Fibroblast of lung (primary cell): Measurements from ENCODE around the gene CACYBP. TPM values are rescaled to one million over a fixed set of nuclear protein-coding genes. Genes with fewer than 3 reads are reported as not detected.

ENCODE experiments used
- DNase-seq, 2 donors: peaks; one replicate each; pipeline versions ENCODE4 v3.0.0 to v3.0.0-alpha.2; 2010; ENCODE audit warnings: low read depth in 2 of 2
- H2AFZ ChIP-seq: 2 replicates; pipeline ENCODE4 v1.5.1; 2012; ENCODE audit warnings: low read length, control low read depth, inconsistent platforms
- H3K27ac ChIP-seq: 2 replicates; pipeline ENCODE4 v1.5.1; 2011; ENCODE audit warnings: low read length, control low read depth; ENCODE audit not compliant: insufficient read depth
- H3K27me3 ChIP-seq: 2 replicates; pipeline ENCODE4 v1.5.1; 2011; ENCODE audit warnings: mild to moderate bottlenecking, low read length; ENCODE audit not compliant: control insufficient read depth, insufficient read depth
- H3K36me3 ChIP-seq: 2 replicates; pipeline ENCODE4 v1.5.1; 2011; ENCODE audit warnings: low read length; ENCODE audit not compliant: control insufficient read depth, insufficient read depth
- H3K4me1 ChIP-seq: 2 replicates; pipeline ENCODE4 v1.5.1; 2011; ENCODE audit warnings: low read length; ENCODE audit not compliant: control insufficient read depth, insufficient read depth; ENCODE audit errors: extremely low read depth
- H3K4me2 ChIP-seq: 2 replicates; pipeline ENCODE4 v1.5.1; 2011; ENCODE audit warnings: low read length, control low read depth; ENCODE audit not compliant: insufficient read depth; ENCODE audit errors: extremely low read depth
- H3K4me3 ChIP-seq, 4 experiments: fragments of 200-600 bp in 1 of 4; sonication (generic) in 1 of 4; replicated peaks in 1 of 4; 2 replicates each; pipeline ENCODE4 v1.5.1; 2011 to 2016; ENCODE audit warnings: low read length in 4 of 4, low read depth in 3 of 4, mild to moderate bottlenecking in 3 of 4, control low read depth in 2 of 4, inconsistent platforms in 1 of 4, mixed read lengths in 1 of 4; ENCODE audit not compliant: insufficient read depth in 1 of 4; ENCODE audit errors: control extremely low read depth in 1 of 4
- H3K79me2 ChIP-seq: 2 replicates; pipeline ENCODE4 v1.5.1; 2012; ENCODE audit warnings: mild to moderate bottlenecking, low read length, inconsistent platforms; ENCODE audit not compliant: control insufficient read depth, insufficient read depth
- H3K9ac ChIP-seq: 2 replicates; pipeline ENCODE4 v1.5.1; 2011; ENCODE audit warnings: mild to moderate bottlenecking, low read length, control low read depth; ENCODE audit not compliant: insufficient read depth
- H3K9me3 ChIP-seq: 2 replicates; pipeline ENCODE4 v1.5.1; 2012; ENCODE audit warnings: low read depth, low read length; ENCODE audit not compliant: control insufficient read depth, insufficient read depth
- H4K20me1 ChIP-seq: 2 replicates; pipeline ENCODE4 v1.5.1; 2011; ENCODE audit warnings: low read length; ENCODE audit not compliant: control insufficient read depth, insufficient read depth; ENCODE audit errors: extremely low read depth
- EZH2 ChIP-seq: IDR thresholded peaks from 2 replicates; pipeline ENCODE4 v1.5.1; 2012; ENCODE audit warnings: low read length, control low read depth, mild to moderate bottlenecking; ENCODE audit errors: missing control alignments
- polyA plus RNA-seq, 2 donors: library from polyadenylated mRNA; depleted of rRNA in 1 of 2; stranded (reverse) in 1 of 2; unstranded in 1 of 2; fragments of >200 nt; gene quantifications; 2 replicates each; pipeline ENCODE4 v1.2.1, GENCODE V29; 2011 to 2012; ENCODE audit warnings: missing spikeins in 1 of 2
- total RNA-seq: library from RNA; depleted of rRNA; stranded (reverse); fragments of >200 nt; gene quantifications from 2 replicates; pipeline ENCODE4 v1.2.1, GENCODE V29; 2014
- TF ChIP-seq, protein P1 (sequence below), 2 donors: IDR thresholded peaks in 1 of 2; conservative IDR thresholded peaks in 1 of 2; 1 replicate in 1 of 2; 2 replicates in 1 of 2; pipeline ENCODE4 v1.5.1; 2011 to 2012; ENCODE audit warnings: low read length in 2 of 2, control low read depth in 1 of 2, inconsistent platforms in 1 of 2, low read depth in 1 of 2, mild to moderate bottlenecking in 1 of 2

The CACYBP gene
- total and polyA plus RNA-seq, 2 donors (not counting 1 experiment from before 2014, with no cell fraction given), result 55.6 to 238 TPM

DNA sequence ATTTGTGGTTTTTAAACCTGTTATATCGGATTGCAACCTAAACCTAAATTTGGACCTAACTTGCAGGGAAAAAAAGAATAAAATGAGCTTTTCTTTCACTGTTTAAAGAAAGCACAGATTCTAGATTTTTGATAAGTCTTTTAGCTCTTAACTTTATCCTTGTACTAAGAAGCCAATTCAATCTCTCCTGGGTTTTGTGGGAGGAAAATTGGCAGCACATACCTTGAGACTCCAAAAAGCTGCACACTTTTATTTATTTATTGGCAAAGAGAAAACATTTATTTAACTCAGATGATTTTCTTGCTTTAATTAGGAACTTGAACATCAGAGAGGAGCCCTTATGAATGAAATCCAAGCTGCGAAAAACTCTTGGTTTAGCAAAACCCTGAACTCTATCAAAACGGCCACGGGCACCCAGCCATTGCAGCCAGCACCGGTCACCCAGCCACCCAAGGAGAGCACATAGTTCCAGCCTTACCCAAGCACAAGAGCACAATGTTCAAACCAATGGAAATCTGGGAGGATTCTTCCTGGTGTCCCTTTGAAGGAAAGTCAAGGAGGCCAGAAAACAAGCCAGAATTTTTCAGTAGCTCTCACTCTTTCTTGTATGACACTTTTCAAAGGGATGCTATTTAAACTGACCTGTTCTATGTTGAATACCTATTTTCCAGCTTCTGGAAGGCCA, 10.1 kb upstream of the CACYBP start:
- Histone ChIP-seq H3K36me3 (no peaks in the 10 kb centered on the region), H3K9me3 (no peaks in the 10 kb centered on the region), H3K4me1 (no peaks in the 10 kb centered on the region), H3K27ac (peak overlapping the region; percentile 73), H3K79me2 (no peaks in the 10 kb centered on the region), H3K27me3 (no peaks in the 10 kb centered on the region), H3K9ac (peak overlapping the region; percentile 32), H2AFZ (peak overlapping the region; percentile 57), H3K4me3 (peak overlapping the region in 2 of 4 experiments; percentile 56 to 61), H3K4me2 (peak overlapping the region; percentile 85), H4K20me1 (no peaks in the 10 kb centered on the region)
- DNase-seq, result no peak
- TF ChIP-seq, protein P1, sequence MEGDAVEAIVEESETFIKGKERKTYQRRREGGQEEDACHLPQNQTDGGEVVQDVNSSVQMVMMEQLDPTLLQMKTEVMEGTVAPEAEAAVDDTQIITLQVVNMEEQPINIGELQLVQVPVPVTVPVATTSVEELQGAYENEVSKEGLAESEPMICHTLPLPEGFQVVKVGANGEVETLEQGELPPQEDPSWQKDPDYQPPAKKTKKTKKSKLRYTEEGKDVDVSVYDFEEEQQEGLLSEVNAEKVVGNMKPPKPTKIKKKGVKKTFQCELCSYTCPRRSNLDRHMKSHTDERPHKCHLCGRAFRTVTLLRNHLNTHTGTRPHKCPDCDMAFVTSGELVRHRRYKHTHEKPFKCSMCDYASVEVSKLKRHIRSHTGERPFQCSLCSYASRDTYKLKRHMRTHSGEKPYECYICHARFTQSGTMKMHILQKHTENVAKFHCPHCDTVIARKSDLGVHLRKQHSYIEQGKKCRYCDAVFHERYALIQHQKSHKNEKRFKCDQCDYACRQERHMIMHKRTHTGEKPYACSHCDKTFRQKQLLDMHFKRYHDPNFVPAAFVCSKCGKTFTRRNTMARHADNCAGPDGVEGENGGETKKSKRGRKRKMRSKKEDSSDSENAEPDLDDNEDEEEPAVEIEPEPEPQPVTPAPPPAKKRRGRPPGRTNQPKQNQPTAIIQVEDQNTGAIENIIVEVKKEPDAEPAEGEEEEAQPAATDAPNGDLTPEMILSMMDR (conservative IDR thresholded peaks at IDR 0.05 in 1 of 2, IDR thresholded peaks at IDR 0.05 in 1 of 2; ENCODE audit: low read depth in 1 of 2, low read length in 2 of 2), result no peak
- no peak for TF ChIP-seq EZH2

GRCh38 chr1:174990382-174990999, 9.3 kb upstream of the CACYBP start:
- peak overlapping the region; percentile 73 for H3K27ac ChIP-seq
- H2AFZ ChIP-seq, result peak overlapping the region; percentile 80
- peak in 1 of 2 donors; percentile 76 for DNase-seq
- H3K4me3 ChIP-seq, result peak overlapping the region; percentile 49 to 88 (median 58)
- no peaks in the 10 kb centered on the region for H3K27me3 ChIP-seq
- no peaks in the 10 kb centered on the region for H3K9me3 ChIP-seq
- no peaks in the 10 kb centered on the region for H3K4me1 ChIP-seq
- H3K79me2 ChIP-seq, result no peaks in the 10 kb centered on the region
- H4K20me1 ChIP-seq, result no peaks in the 10 kb centered on the region
- peak overlapping the region; percentile 33 for H3K9ac ChIP-seq
- TF ChIP-seq, protein P1 (conservative IDR thresholded peaks at IDR 0.05 in 1 of 2, IDR thresholded peaks at IDR 0.05 in 1 of 2; ENCODE audit: low read depth in 1 of 2, low read length in 2 of 2), result no peak
- TF ChIP-seq EZH2, result no peak
- H3K36me3 ChIP-seq, result no peaks in the 10 kb centered on the region
- peak overlapping the region; percentile 85 for H3K4me2 ChIP-seq

DNA sequence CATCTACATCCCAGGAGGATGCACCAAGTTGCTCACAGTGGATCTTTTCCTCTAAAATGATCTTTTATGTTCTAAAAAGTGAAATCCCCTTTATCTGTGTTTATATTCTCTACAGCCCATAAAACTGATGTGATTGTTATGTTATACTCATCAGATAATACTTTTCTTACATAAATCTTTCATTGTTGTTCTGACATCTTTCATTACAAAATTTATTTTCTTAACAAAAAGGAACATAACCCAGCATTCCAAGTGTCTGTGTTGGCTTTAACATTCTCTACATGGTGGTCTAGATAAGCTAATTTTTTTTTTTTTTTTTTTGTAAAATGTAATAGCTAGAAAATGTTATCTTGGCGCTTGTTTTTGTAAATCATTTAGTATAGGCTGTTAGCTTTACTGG, 8.3 kb upstream of the CACYBP start:
- no peak overlapping the region for H3K4me2 ChIP-seq
- H2AFZ ChIP-seq, result no peak overlapping the region
- peak in 1 of 2 donors; percentile 39 for DNase-seq
- no peaks in the 10 kb centered on the region for H3K36me3 ChIP-seq
- H3K4me3 ChIP-seq, result no peak overlapping the region
- H3K27ac ChIP-seq, result no peak overlapping the region
- no peaks in the 10 kb centered on the region for H4K20me1 ChIP-seq
- H3K9ac ChIP-seq, result no peak overlapping the region
- H3K79me2 ChIP-seq, result no peaks in the 10 kb centered on the region
- H3K4me1 ChIP-seq, result peaks cover 2% of the 10 kb centered on the region
- H3K9me3 ChIP-seq, result no peaks in the 10 kb centered on the region
- TF ChIP-seq EZH2, result no peak
- TF ChIP-seq, protein P1 (conservative IDR thresholded peaks at IDR 0.05 in 1 of 2, IDR thresholded peaks at IDR 0.05 in 1 of 2; ENCODE audit: low read depth in 1 of 2, low read length in 2 of 2), result no peak
- H3K27me3 ChIP-seq, result no peaks in the 10 kb centered on the region
